ENCODE measurements around the gene MTCL1.

Gene MTCL1

GRCh38 chr18:8843005-8843404 lies 137.6 kb downstream of the MTCL1 start:
- no peak for DNase-seq

GRCh38 chr18:8844721-8845148 lies 139.4 kb downstream of the MTCL1 start:
- no peak for DNase-seq

- no peak for DNase-seq
These were observed 140.2 kb downstream of the MTCL1 start for GRCh38 chr18:8845506-8845905.

- no peak for DNase-seq
These were observed 141.9 kb downstream of the MTCL1 start for GRCh38 chr18:8847066-8847755.

- DNase-seq, result no peak
These were observed 142.5 kb downstream of the MTCL1 start for GRCh38 chr18:8847900-8848299.

- no peak for DNase-seq
These were observed 143.2 kb downstream of the MTCL1 start for GRCh38 chr18:8848541-8848940.

GRCh38 chr18:8849696-8850095 lies 144.3 kb downstream of the MTCL1 start:
- DNase-seq, result no peak

- DNase-seq, result no peak
These were observed 146.3 kb downstream of the MTCL1 start for GRCh38 chr18:8851659-8852058.

GRCh38 chr18:8854550-8854949 lies 149.2 kb downstream of the MTCL1 start:
- no peak for DNase-seq

GRCh38 chr18:8854962-8855361 lies 149.6 kb downstream of the MTCL1 start:
- DNase-seq, result no peak

- DNase-seq, result no peak
These were observed 150.9 kb downstream of the MTCL1 start for GRCh38 chr18:8856212-8856611.

GRCh38 chr18:8856769-8857393 lies 151.5 kb downstream of the MTCL1 start:
- DNase-seq, result no peak

GRCh38 chr18:8857806-8858205 lies 152.4 kb downstream of the MTCL1 start:
- no peak for DNase-seq

- no peak for DNase-seq
These were observed 153.6 kb downstream of the MTCL1 start for GRCh38 chr18:8858888-8859511.

- no peak for DNase-seq
These were observed 155.7 kb downstream of the MTCL1 start for GRCh38 chr18:8860845-8861642.

GRCh38 chr18:8863427-8863826 lies 158.1 kb downstream of the MTCL1 start:
- DNase-seq, result no peak

GRCh38 chr18:8865934-8866333 lies 160.6 kb downstream of the MTCL1 start:
- DNase-seq, result no peak

GRCh38 chr18:8866679-8867078 lies 161.3 kb downstream of the MTCL1 start:
- DNase-seq, result no peak

GRCh38 chr18:8868276-8868675 lies 162.9 kb downstream of the MTCL1 start:
- no peak for DNase-seq

- no peak for DNase-seq
These were observed 163.5 kb downstream of the MTCL1 start for GRCh38 chr18:8868779-8869415.

GRCh38 chr18:8869696-8870095 lies 164.3 kb downstream of the MTCL1 start:
- no peak for DNase-seq

GRCh38 chr18:8870528-8870927 lies 165.2 kb downstream of the MTCL1 start:
- DNase-seq, result no peak

- no peak for DNase-seq
These were observed 166.1 kb downstream of the MTCL1 start for GRCh38 chr18:8871489-8871888.
